ENCODE measurements around the gene RAB11FIP3.
A peak's percentile ranks its signal among the peaks of the same experiment; 100 is the strongest.

Gene RAB11FIP3

DNA sequence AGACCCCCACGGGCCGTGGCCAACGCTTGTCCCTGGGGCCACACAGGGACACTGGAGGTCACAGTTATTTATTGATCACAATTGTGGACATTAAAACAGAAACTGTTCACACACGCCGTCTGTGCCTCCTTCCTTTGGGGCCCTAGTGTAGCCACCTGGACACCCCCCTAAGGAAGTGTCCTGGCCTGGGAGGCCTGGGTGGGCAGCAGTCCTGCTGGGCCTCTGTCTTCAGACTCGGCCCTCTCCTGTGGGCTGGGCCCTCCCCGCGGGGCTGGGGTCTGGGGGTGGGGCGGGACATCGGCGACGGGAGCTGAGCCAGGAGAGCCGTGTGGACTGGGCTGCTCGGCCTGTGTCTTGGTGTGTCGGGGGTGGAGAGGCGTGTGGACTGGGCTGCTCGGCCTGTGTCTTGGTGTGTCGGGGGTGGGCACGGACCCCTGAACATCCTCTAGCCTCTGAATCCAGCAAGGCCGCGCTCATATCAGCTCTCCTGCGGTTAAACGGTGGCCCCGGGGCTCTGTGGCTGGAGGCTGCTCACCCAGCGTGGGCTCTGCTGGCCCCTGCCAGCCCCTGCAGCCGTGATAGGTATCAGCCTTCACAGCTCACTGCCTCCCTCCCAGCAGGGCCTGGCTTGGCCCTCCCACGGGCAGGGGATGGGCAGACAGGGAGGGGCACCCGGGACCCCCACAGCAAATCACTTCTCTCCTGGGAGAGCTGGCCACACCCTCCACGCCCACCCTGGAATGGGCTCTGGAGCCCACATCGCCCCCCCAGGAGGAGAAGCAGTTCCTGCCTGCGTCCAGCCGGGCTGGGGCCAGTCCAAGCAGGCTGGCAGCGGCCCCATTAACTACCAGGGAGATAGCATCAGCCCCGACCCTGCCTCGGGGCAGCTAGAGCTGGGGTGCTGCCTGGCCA lies 140.2 kb downstream of the RAB11FIP3 start:
- DNase-seq (ENCODE audit: insufficient read length) = no peak
- FAIRE-seq = no peak
- TF ChIP-seq POLR2A (IDR thresholded peaks at IDR 0.05; ENCODE audit: low read depth, low read length) (no peak), TAF1 (IDR thresholded peaks at IDR 0.05; ENCODE audit: borderline replicate concordance, low read depth, low read length) (no peak), POLR2AphosphoS5 (IDR thresholded peaks at IDR 0.05; ENCODE audit: low read depth, low read length) (no peak)

DNA sequence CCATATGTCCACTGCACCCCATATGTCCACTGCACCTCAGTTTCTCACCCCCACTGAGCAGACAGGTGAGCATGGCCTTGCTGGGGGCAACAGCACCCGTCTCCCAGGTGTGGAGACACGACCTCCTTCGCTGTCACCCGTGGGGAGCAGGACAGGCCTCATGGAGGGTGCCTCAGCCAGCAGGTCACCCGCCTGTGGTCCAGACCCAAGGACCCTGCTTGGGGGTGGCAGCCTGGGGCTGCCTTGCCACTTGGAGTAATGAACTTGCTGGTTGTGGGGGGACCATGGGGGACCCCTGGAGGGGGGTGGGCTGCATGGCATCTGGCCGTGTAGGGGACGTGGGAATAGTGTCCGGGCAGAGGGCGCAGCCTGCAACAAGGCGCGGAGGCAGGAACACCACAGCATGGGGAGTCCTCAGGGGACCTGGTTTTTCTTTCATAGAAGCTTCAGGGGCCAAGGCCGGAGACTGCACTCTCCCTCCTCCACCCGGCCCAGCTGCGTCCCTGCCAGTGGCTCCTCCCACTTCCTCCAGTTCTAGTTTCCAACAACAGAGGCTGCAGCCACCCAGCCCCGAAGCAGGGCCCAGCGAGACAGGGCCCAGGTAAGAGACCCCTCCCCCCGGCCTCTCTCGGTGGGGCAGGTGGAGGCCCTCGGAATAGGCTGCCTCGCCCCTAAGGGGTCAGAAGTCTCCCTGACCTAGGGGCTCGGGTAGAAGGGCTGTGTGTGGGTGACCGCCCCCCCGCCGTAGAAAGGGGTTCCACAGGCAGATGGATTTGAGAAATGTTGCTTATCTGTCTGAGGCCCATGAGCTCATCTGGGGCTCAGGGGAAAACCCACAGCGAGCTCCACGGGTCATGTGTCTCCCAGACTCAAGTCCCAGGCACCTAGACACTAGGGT lies 141.3 kb downstream of the RAB11FIP3 start, which contains the start of gene NHLRC4:
TSS of gene NHLRC4 (plus strand) at position 531 of the 898 bp plus-strand sequence. CDS start 1,043 bp downstream, outside the sequence.
- FAIRE-seq (peak; percentile 74), DNase-seq (ENCODE audit: insufficient read length) (peak; percentile 96)
- TF ChIP-seq TAF1 (IDR thresholded peaks at IDR 0.05; ENCODE audit: borderline replicate concordance, low read depth, low read length) (no peak), POLR2AphosphoS5 (IDR thresholded peaks at IDR 0.05; ENCODE audit: low read depth, low read length) (no peak), POLR2A (IDR thresholded peaks at IDR 0.05; ENCODE audit: low read depth, low read length) (no peak)

DNA sequence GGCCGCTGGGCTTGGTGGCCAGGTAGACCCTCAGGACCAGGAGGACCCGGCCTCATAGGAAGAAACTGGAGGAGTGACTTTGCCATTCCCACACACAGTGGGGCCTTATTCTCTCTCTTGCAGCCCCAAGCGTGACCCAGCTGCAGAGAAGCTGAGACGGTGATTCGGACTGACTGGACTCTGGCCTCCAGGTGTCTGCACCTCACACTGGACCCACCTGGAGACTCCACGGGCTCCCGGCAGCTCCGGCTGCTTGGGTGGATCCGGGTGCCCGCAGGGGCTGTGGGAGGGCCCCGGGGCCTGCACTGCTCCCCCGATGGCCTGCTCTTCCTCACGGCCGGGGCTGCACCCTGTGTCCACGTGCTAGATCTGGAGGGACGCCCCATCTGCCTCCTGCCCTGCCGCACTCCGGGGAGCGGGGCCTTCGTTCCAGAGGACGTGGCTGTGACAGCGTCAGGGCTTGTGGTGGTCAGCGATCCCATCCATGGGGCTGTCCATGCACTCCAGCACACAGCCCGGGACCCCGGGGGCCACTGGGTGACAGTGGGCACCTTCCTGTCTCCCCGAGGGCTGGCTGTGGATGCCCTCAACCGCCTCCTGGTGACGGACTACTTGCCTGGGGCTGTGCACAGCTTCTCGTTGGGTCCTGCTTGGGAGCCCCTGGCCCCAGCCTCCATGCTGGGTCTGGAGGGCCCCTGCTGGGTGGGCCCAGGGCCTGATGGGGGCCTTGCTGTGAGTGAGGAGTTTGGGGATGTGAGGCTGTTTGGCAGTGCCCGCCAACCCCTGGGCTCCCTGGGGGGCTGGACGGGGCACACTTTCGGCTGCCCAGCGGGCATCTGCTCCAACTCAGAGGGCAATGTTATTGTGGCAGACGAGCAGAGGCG lies 142.2 kb downstream of the RAB11FIP3 start:
- FAIRE-seq = no peak
- DNase-seq (ENCODE audit: insufficient read length) = no peak
- TF ChIP-seq POLR2AphosphoS5 (IDR thresholded peaks at IDR 0.05; ENCODE audit: low read depth, low read length) = no peak
- TF ChIP-seq POLR2A (IDR thresholded peaks at IDR 0.05; ENCODE audit: low read depth, low read length) = no peak

DNA sequence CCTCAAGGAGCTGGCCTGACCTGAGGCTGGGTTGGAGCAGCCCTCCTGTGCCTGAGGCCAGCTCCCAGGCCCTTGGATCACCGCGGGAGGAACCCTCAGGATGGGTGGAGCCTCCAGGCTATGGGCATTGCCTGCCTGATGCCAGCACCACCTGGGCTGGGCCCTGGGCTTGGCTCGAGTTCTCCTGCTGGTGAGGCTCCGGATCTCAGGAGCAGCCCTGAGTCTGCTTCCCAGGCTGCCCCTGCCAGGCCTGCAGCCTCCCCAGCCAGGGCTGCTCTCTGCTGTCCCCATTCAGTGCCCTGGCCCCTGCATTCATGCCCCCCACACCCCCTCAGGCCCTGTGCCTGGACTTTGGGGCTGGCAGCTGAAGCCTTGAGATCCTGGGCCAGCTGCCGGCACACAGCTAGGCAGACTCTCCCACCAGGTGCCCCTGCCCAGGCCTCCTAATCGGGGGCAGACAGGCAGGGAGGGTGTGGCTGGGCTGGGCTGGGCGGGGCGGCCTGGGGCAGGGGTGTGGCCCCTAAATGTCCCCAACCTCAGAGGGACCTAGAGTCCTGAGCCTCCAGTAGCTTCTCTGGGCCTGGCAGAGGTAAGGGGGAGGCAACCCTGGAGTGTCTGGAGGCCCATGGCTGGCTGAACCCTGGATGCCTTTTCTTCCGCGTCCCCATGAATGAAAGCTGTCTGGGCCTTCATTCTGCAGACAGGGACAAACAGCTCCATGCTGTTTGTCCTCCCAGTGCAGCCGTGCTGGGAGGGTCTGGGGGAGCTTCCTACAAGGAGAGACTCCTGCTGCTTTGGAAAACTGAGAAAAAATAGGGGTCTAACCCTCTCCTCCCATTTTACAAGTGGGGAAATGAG lies 143.2 kb downstream of the RAB11FIP3 start:
- TF ChIP-seq POLR2AphosphoS5 (IDR thresholded peaks at IDR 0.05; ENCODE audit: low read depth, low read length) (no peak), POLR2A (IDR thresholded peaks at IDR 0.05; ENCODE audit: low read depth, low read length) (0 out of 2 replicates have a peak, but pooled peaks have one; percentile 2)
- FAIRE-seq (no peak), DNase-seq (ENCODE audit: insufficient read length) (no peak)

DNA sequence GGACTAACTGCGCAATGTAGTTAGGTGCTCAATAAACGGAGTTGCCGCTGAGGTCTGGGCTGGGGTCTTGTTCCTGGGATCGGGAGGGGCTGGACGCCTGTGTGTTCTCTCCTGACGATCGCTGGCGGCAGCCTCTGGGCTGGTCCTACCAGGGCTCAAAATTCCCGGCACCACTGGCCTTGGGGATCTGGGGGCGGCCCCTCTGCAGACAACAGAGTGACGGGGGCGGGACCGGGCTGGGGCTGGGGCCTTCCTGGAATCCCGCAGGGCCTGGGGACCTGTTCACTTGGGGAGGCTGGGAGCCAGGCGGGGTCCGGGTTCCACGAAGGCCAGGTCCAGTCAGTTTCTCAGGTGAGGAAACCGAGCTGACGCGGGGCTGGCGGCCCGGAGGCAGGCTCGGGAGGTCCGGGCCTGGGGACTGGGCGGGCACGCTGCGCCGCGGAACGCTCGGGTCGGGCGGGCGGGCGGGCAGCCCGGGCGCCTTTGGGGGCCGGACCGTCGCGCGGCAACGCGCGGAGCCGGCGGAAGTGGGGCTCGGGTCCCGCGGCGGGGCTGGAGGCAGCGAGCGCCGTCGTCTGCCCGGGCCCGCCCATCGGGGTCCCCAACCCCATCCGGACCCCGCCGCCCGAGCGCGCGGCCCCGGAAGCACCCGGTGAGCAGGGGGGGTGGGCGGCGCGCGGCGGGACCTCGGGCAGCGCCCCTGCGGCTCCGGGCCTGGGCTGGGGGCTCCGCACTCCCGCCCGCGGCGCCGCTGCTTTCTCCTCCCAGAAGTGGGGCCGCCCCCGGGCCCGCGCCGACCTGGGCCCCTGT lies 144.2 kb downstream of the RAB11FIP3 start, which contains the start of gene PIGQ:
TSS of gene PIGQ (plus strand) at position 524 of the 810 bp plus-strand sequence. CDS start 4,107 bp downstream, outside the sequence.
- TF ChIP-seq TAF1 (IDR thresholded peaks at IDR 0.05; ENCODE audit: borderline replicate concordance, low read depth, low read length) (no peak), POLR2A (IDR thresholded peaks at IDR 0.05; ENCODE audit: low read depth, low read length) (no peak), POLR2AphosphoS5 (IDR thresholded peaks at IDR 0.05; ENCODE audit: low read depth, low read length) (no peak)
- FAIRE-seq (peak; percentile 38), DNase-seq (ENCODE audit: insufficient read length) (peak; percentile 96)
